ENCODE measurements around the gene RERE. TPM values are rescaled to one million over a fixed set of nuclear protein-coding genes. Genes with fewer than 3 reads are reported as not detected.
"Not testable (repeated sequence)": the region's sequence is repeated elsewhere in the genome, so short reads cannot be mapped to it uniquely, and the experiment has no call there.

Gene RERE
- total RNA-seq, 1 donor from 2014 or later, result 76.8 TPM

- TF ChIP-seq, protein P1, sequence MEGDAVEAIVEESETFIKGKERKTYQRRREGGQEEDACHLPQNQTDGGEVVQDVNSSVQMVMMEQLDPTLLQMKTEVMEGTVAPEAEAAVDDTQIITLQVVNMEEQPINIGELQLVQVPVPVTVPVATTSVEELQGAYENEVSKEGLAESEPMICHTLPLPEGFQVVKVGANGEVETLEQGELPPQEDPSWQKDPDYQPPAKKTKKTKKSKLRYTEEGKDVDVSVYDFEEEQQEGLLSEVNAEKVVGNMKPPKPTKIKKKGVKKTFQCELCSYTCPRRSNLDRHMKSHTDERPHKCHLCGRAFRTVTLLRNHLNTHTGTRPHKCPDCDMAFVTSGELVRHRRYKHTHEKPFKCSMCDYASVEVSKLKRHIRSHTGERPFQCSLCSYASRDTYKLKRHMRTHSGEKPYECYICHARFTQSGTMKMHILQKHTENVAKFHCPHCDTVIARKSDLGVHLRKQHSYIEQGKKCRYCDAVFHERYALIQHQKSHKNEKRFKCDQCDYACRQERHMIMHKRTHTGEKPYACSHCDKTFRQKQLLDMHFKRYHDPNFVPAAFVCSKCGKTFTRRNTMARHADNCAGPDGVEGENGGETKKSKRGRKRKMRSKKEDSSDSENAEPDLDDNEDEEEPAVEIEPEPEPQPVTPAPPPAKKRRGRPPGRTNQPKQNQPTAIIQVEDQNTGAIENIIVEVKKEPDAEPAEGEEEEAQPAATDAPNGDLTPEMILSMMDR (IDR thresholded peaks at IDR 0.05), result no peak
- peaks cover 61% of the 10 kb centered on the region for H3K4me1 Mint-ChIP-seq (ENCODE audit: unreplicated experiment)
- H3K27ac Mint-ChIP-seq (ENCODE audit: unreplicated experiment), result peak overlapping the region; percentile 56
- no peaks in the 10 kb centered on the region for H3K9me3 Mint-ChIP-seq (ENCODE audit: unreplicated experiment)
- no peaks in the 10 kb centered on the region for H3K27me3 Mint-ChIP-seq (ENCODE audit: unreplicated experiment)
- H3K36me3 Mint-ChIP-seq (ENCODE audit: unreplicated experiment), result peaks cover 6% of the 10 kb centered on the region
- no peak for DNase-seq (ENCODE audit: extremely low spot score, unreplicated experiment)
- no peak overlapping the region for H3K4me3 Mint-ChIP-seq (ENCODE audit: unreplicated experiment)
Observed at GRCh38 chr1:8382051-8382505, 435.4 kb downstream of the RERE start.

DNA sequence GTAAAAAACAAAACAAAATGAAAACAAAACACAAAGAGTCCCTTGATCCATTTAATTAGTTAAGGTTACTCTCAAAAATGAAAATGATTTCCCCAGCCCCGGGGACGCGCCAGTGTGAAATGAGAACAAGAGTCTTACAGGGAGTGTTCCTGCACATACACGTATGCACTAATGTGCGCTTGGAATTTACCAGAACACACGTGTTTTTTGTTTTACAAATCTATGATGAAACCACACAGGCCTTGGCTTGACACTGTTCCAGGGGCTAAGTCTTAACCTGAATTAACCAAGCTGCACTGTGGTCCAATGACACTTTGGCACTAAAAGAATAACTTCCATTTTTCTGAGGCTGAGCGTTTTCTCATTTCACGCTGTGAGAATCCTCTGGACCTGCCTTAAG lies 435.8 kb downstream of the RERE start:
- no peaks in the 10 kb centered on the region for H3K27me3 Mint-ChIP-seq (ENCODE audit: unreplicated experiment)
- H3K4me1 Mint-ChIP-seq (ENCODE audit: unreplicated experiment), result peaks cover 58% of the 10 kb centered on the region
- H3K4me3 Mint-ChIP-seq (ENCODE audit: unreplicated experiment), result no peak overlapping the region
- H3K36me3 Mint-ChIP-seq (ENCODE audit: unreplicated experiment), result peaks cover 5% of the 10 kb centered on the region
- TF ChIP-seq, protein P1 (IDR thresholded peaks at IDR 0.05), result no peak
- DNase-seq (ENCODE audit: extremely low spot score, unreplicated experiment), result no peak
- no peaks in the 10 kb centered on the region for H3K9me3 Mint-ChIP-seq (ENCODE audit: unreplicated experiment)
- H3K27ac Mint-ChIP-seq (ENCODE audit: unreplicated experiment), result peak overlapping the region; percentile 56

GRCh38 chr1:8380310-8380709 lies 437.1 kb downstream of the RERE start:
- not testable (repeated sequence) for DNase-seq (ENCODE audit: extremely low spot score, unreplicated experiment); H3K4me3 Mint-ChIP-seq (ENCODE audit: unreplicated experiment); H3K27ac Mint-ChIP-seq (ENCODE audit: unreplicated experiment); H3K9me3 Mint-ChIP-seq (ENCODE audit: unreplicated experiment); H3K27me3 Mint-ChIP-seq (ENCODE audit: unreplicated experiment); H3K36me3 Mint-ChIP-seq (ENCODE audit: unreplicated experiment)
- peaks cover 53% of the 10 kb centered on the region for H3K4me1 Mint-ChIP-seq (ENCODE audit: unreplicated experiment)

GRCh38 chr1:8379513-8380186 lies 437.8 kb downstream of the RERE start:
- no peak overlapping the region for H3K4me3 Mint-ChIP-seq (ENCODE audit: unreplicated experiment)
- TF ChIP-seq, protein P1 (IDR thresholded peaks at IDR 0.05), result no peak
- no peaks in the 10 kb centered on the region for H3K27me3 Mint-ChIP-seq (ENCODE audit: unreplicated experiment)
- H3K27ac Mint-ChIP-seq (ENCODE audit: unreplicated experiment), result no peak overlapping the region
- peaks cover 4% of the 10 kb centered on the region for H3K36me3 Mint-ChIP-seq (ENCODE audit: unreplicated experiment)
- H3K4me1 Mint-ChIP-seq (ENCODE audit: unreplicated experiment), result peaks cover 51% of the 10 kb centered on the region
- DNase-seq (ENCODE audit: extremely low spot score, unreplicated experiment), result no peak
- H3K9me3 Mint-ChIP-seq (ENCODE audit: unreplicated experiment), result no peaks in the 10 kb centered on the region

- Mint-ChIP-seq H3K4me3 (ENCODE audit: unreplicated experiment) (no peak overlapping the region), H3K27ac (ENCODE audit: unreplicated experiment) (no peak overlapping the region), H3K4me1 (ENCODE audit: unreplicated experiment) (peaks cover 51% of the 10 kb centered on the region), H3K9me3 (ENCODE audit: unreplicated experiment) (no peaks in the 10 kb centered on the region), H3K27me3 (ENCODE audit: unreplicated experiment) (no peaks in the 10 kb centered on the region), H3K36me3 (ENCODE audit: unreplicated experiment) (peaks cover 4% of the 10 kb centered on the region)
- TF ChIP-seq, protein P1 (IDR thresholded peaks at IDR 0.05), result no peak
- DNase-seq (ENCODE audit: extremely low spot score, unreplicated experiment), result no peak
Observed at GRCh38 chr1:8378981-8379470, 438.4 kb downstream of the RERE start.
